Measurements from ENCODE around the gene CADM2.

CADM2 gene

GRCh38 chr3:85627932-85628331, 669.1 kb downstream of the CADM2 start:
- no peaks in the 10 kb centered on the region for H3K27me3 Mint-ChIP-seq (ENCODE audit: low read depth, poor library complexity)
- no peak overlapping the region for H3K27ac Mint-ChIP-seq
- no peak for TF ChIP-seq CTCF (IDR thresholded peaks at IDR 0.05)
- no peak overlapping the region for H3K4me3 Mint-ChIP-seq
- no peaks in the 10 kb centered on the region for H3K9me3 Mint-ChIP-seq
- H3K4me1 Mint-ChIP-seq, result no peaks in the 10 kb centered on the region
- H3K36me3 Mint-ChIP-seq (ENCODE audit: low read depth), result no peaks in the 10 kb centered on the region
- DNase-seq, result no peak

- no peak for TF ChIP-seq CTCF (IDR thresholded peaks at IDR 0.05)
- Mint-ChIP-seq H3K4me3 (no peak overlapping the region), H3K4me1 (no peaks in the 10 kb centered on the region), H3K27ac (no peak overlapping the region), H3K36me3 (ENCODE audit: low read depth) (no peaks in the 10 kb centered on the region), H3K27me3 (ENCODE audit: low read depth, poor library complexity) (no peaks in the 10 kb centered on the region), H3K9me3 (no peaks in the 10 kb centered on the region)
- no peak for DNase-seq
Measured at GRCh38 chr3:85631070-85631469, 672.3 kb downstream of the CADM2 start.

- TF ChIP-seq CTCF (IDR thresholded peaks at IDR 0.05), result no peak
- no peaks in the 10 kb centered on the region for H3K9me3 Mint-ChIP-seq
- no peaks in the 10 kb centered on the region for H3K4me1 Mint-ChIP-seq
Measured at GRCh38 chr3:85632921-85633320, 674.1 kb downstream of the CADM2 start.

GRCh38 chr3:85652360-85652759, 693.6 kb downstream of the CADM2 start:
- H3K36me3 Mint-ChIP-seq (ENCODE audit: low read depth), result no peaks in the 10 kb centered on the region
- H3K4me3 Mint-ChIP-seq, result no peak overlapping the region
- TF ChIP-seq CTCF (IDR thresholded peaks at IDR 0.05), result no peak
- DNase-seq, result no peak
- H3K27ac Mint-ChIP-seq, result no peak overlapping the region
- H3K27me3 Mint-ChIP-seq (ENCODE audit: low read depth, poor library complexity), result peaks cover 4% of the 10 kb centered on the region
- H3K9me3 Mint-ChIP-seq, result no peaks in the 10 kb centered on the region
- H3K4me1 Mint-ChIP-seq, result no peaks in the 10 kb centered on the region

More at GRCh38 chr3:85632921-85633320, 674.1 kb downstream of the CADM2 start:
- H3K4me3 Mint-ChIP-seq, result no peak overlapping the region
- DNase-seq, result no peak
- H3K27ac Mint-ChIP-seq, result no peak overlapping the region
- H3K27me3 Mint-ChIP-seq (ENCODE audit: low read depth, poor library complexity), result no peaks in the 10 kb centered on the region
- H3K36me3 Mint-ChIP-seq (ENCODE audit: low read depth), result no peaks in the 10 kb centered on the region

- Mint-ChIP-seq H3K4me1 (no peaks in the 10 kb centered on the region), H3K9me3 (no peaks in the 10 kb centered on the region), H3K27me3 (ENCODE audit: low read depth, poor library complexity) (no peaks in the 10 kb centered on the region), H3K4me3 (no peak overlapping the region), H3K36me3 (ENCODE audit: low read depth) (no peaks in the 10 kb centered on the region), H3K27ac (no peak overlapping the region)
- no peak for DNase-seq
- no peak for TF ChIP-seq CTCF (IDR thresholded peaks at IDR 0.05)
Measured at GRCh38 chr3:85660451-85660850, 701.7 kb downstream of the CADM2 start.

- Mint-ChIP-seq H3K4me3 (no peak overlapping the region), H3K9me3 (no peaks in the 10 kb centered on the region), H3K27ac (no peak overlapping the region), H3K4me1 (no peaks in the 10 kb centered on the region), H3K36me3 (ENCODE audit: low read depth) (no peaks in the 10 kb centered on the region), H3K27me3 (ENCODE audit: low read depth, poor library complexity) (no peaks in the 10 kb centered on the region)
- DNase-seq, result no peak
- no peak for TF ChIP-seq CTCF (IDR thresholded peaks at IDR 0.05)
Measured at GRCh38 chr3:85662462-85662861, 703.7 kb downstream of the CADM2 start.
